Fibroblast of lung (primary cell): ENCODE results near the gene WNT2B. TPM values are rescaled to one million over a fixed set of nuclear protein-coding genes. Genes with fewer than 3 reads are reported as not detected.
A peak's percentile ranks its signal among the peaks of the same experiment; 100 is the strongest.

Source experiments
- DNase-seq, 2 donors: peaks; one replicate each; pipeline versions ENCODE4 v3.0.0 to v3.0.0-alpha.2; 2010; ENCODE audit warnings: low read depth in 2 of 2
- H2AFZ ChIP-seq: 2 replicates; pipeline ENCODE4 v1.5.1; 2012; ENCODE audit warnings: low read length, control low read depth, inconsistent platforms
- H3K27ac ChIP-seq: 2 replicates; pipeline ENCODE4 v1.5.1; 2011; ENCODE audit warnings: low read length, control low read depth; ENCODE audit not compliant: insufficient read depth
- H3K27me3 ChIP-seq: 2 replicates; pipeline ENCODE4 v1.5.1; 2011; ENCODE audit warnings: mild to moderate bottlenecking, low read length; ENCODE audit not compliant: control insufficient read depth, insufficient read depth
- H3K36me3 ChIP-seq: 2 replicates; pipeline ENCODE4 v1.5.1; 2011; ENCODE audit warnings: low read length; ENCODE audit not compliant: control insufficient read depth, insufficient read depth
- H3K4me1 ChIP-seq: 2 replicates; pipeline ENCODE4 v1.5.1; 2011; ENCODE audit warnings: low read length; ENCODE audit not compliant: control insufficient read depth, insufficient read depth; ENCODE audit errors: extremely low read depth
- H3K4me2 ChIP-seq: 2 replicates; pipeline ENCODE4 v1.5.1; 2011; ENCODE audit warnings: low read length, control low read depth; ENCODE audit not compliant: insufficient read depth; ENCODE audit errors: extremely low read depth
- H3K4me3 ChIP-seq, 4 experiments: fragments of 200-600 bp in 1 of 4; sonication (generic) in 1 of 4; replicated peaks in 1 of 4; 2 replicates each; pipeline ENCODE4 v1.5.1; 2011 to 2016; ENCODE audit warnings: low read length in 4 of 4, low read depth in 3 of 4, mild to moderate bottlenecking in 3 of 4, control low read depth in 2 of 4, inconsistent platforms in 1 of 4, mixed read lengths in 1 of 4; ENCODE audit not compliant: insufficient read depth in 1 of 4; ENCODE audit errors: control extremely low read depth in 1 of 4
- H3K79me2 ChIP-seq: 2 replicates; pipeline ENCODE4 v1.5.1; 2012; ENCODE audit warnings: mild to moderate bottlenecking, low read length, inconsistent platforms; ENCODE audit not compliant: control insufficient read depth, insufficient read depth
- H3K9ac ChIP-seq: 2 replicates; pipeline ENCODE4 v1.5.1; 2011; ENCODE audit warnings: mild to moderate bottlenecking, low read length, control low read depth; ENCODE audit not compliant: insufficient read depth
- H3K9me3 ChIP-seq: 2 replicates; pipeline ENCODE4 v1.5.1; 2012; ENCODE audit warnings: low read depth, low read length; ENCODE audit not compliant: control insufficient read depth, insufficient read depth
- H4K20me1 ChIP-seq: 2 replicates; pipeline ENCODE4 v1.5.1; 2011; ENCODE audit warnings: low read length; ENCODE audit not compliant: control insufficient read depth, insufficient read depth; ENCODE audit errors: extremely low read depth
- CTCF ChIP-seq, 2 donors: IDR thresholded peaks in 1 of 2; conservative IDR thresholded peaks in 1 of 2; 1 replicate in 1 of 2; 2 replicates in 1 of 2; pipeline ENCODE4 v1.5.1; 2011 to 2012; ENCODE audit warnings: low read length in 2 of 2, control low read depth in 1 of 2, inconsistent platforms in 1 of 2, low read depth in 1 of 2, mild to moderate bottlenecking in 1 of 2
- EZH2 ChIP-seq: IDR thresholded peaks from 2 replicates; pipeline ENCODE4 v1.5.1; 2012; ENCODE audit warnings: low read length, control low read depth, mild to moderate bottlenecking; ENCODE audit errors: missing control alignments
- polyA plus RNA-seq, 2 donors: library from polyadenylated mRNA; depleted of rRNA in 1 of 2; stranded (reverse) in 1 of 2; unstranded in 1 of 2; fragments of >200 nt; gene quantifications; 2 replicates each; pipeline ENCODE4 v1.2.1, GENCODE V29; 2011 to 2012; ENCODE audit warnings: missing spikeins in 1 of 2
- total RNA-seq: library from RNA; depleted of rRNA; stranded (reverse); fragments of >200 nt; gene quantifications from 2 replicates; pipeline ENCODE4 v1.2.1, GENCODE V29; 2014

WNT2B gene
- total and polyA plus RNA-seq, 2 donors (not counting 1 experiment from before 2014, with no cell fraction given), result 2.0 to 3.5 TPM

GRCh38 chr1:112496290-112496689, 12.5 kb upstream of the WNT2B start:
- Histone ChIP-seq H3K9me3 (no peaks in the 10 kb centered on the region), H3K4me3 (no peak overlapping the region), H3K27me3 (no peaks in the 10 kb centered on the region), H3K79me2 (no peaks in the 10 kb centered on the region), H4K20me1 (no peaks in the 10 kb centered on the region), H3K4me2 (no peak overlapping the region), H2AFZ (no peak overlapping the region), H3K9ac (no peak overlapping the region), H3K4me1 (no peaks in the 10 kb centered on the region), H3K36me3 (no peaks in the 10 kb centered on the region), H3K27ac (no peak overlapping the region)
- no peak for TF ChIP-seq EZH2
- no peak for TF ChIP-seq CTCF (conservative IDR thresholded peaks at IDR 0.05 in 1 of 2, IDR thresholded peaks at IDR 0.05 in 1 of 2; ENCODE audit: low read depth in 1 of 2, low read length in 2 of 2)
- no peak for DNase-seq

DNA sequence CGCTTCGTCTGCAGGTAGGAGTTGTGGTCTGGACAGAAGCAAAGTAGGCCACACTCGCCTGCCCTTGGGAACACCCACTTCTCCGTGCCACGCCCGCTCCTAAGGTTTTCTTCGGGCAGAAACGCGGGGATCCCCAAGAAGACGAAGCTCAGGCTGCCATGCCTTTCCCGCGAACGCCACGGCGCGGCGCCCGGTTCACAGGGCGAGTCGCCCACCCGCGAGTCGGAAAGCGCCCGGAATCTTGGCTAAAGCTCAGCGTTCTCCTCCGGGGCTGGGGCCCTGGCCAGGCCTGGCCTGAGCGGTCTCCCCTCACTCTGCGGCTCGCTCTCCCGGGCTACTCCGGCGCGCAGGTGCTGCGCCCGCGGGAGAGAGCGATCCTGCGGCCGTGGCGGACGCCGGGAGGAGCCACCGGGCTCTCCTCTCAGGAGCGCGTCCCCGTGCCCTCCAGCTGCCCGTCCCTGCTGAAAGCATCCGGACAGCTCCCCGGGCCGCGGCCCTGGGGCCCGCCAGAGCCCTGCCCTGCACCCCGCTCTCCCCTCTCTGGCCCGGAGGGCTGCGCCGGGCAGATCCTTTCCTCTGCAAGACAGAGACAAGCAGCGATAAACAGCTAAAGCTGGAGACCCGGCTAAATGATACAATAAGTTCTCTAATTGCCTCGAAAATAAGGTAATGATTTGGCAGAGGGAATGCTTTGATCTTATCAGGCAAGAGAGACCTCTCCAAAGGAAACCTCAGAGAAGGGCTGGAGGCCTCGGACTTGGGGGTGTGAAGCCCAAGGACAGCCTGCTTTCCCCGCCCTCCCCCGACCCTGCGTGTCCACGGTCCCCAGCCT, 6.7 kb upstream of the WNT2B start:
- H3K4me1 ChIP-seq, result peaks cover 2% of the 10 kb centered on the region
- peak overlapping the region; percentile 37 to 71 (median 62) for H3K4me3 ChIP-seq
- H3K36me3 ChIP-seq, result no peaks in the 10 kb centered on the region
- H2AFZ ChIP-seq, result peak overlapping the region; percentile 80
- H3K4me2 ChIP-seq, result peak overlapping the region; percentile 88
- TF ChIP-seq CTCF (conservative IDR thresholded peaks at IDR 0.05 in 1 of 2, IDR thresholded peaks at IDR 0.05 in 1 of 2; ENCODE audit: low read depth in 1 of 2, low read length in 2 of 2) (peak; percentile 79 to 87), EZH2 (no peak)
- H3K9ac ChIP-seq, result peak overlapping the region; percentile 50
- H3K9me3 ChIP-seq, result no peaks in the 10 kb centered on the region
- peaks cover 13% of the 10 kb centered on the region for H3K27me3 ChIP-seq
- peak; percentile 62 to 71 for DNase-seq
- no peaks in the 10 kb centered on the region for H3K79me2 ChIP-seq
- no peaks in the 10 kb centered on the region for H4K20me1 ChIP-seq
- no peak overlapping the region for H3K27ac ChIP-seq

DNA sequence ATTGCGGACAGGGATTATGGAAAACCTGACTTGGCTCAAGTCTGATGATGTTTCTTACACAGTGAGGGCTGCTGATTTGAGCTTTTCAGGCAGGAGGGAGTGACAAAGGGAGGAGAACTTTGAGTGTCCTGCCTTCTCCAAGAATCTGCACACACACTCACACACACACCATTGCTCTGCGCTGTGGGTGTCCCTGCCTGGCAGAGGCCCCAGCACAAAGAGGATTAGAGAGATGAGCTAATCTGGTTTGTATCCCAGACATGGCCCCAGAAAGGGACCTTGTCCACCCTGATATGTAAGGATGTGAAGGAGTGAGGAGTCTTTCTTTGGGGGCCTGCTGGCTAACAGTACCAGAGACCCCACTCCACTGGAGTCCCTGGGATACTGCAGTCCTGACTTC, 5.9 kb upstream of the WNT2B start:
- Histone ChIP-seq H3K4me3 (no peak overlapping the region), H3K27me3 (peaks cover 15% of the 10 kb centered on the region), H3K4me2 (no peak overlapping the region), H2AFZ (no peak overlapping the region), H3K27ac (no peak overlapping the region), H4K20me1 (no peaks in the 10 kb centered on the region), H3K9me3 (no peaks in the 10 kb centered on the region), H3K9ac (no peak overlapping the region), H3K4me1 (peaks cover 2% of the 10 kb centered on the region), H3K79me2 (no peaks in the 10 kb centered on the region), H3K36me3 (no peaks in the 10 kb centered on the region)
- DNase-seq, result no peak
- TF ChIP-seq EZH2 (no peak), CTCF (conservative IDR thresholded peaks at IDR 0.05 in 1 of 2, IDR thresholded peaks at IDR 0.05 in 1 of 2; ENCODE audit: low read depth in 1 of 2, low read length in 2 of 2) (no peak)
